ENCODE results near the gene ATP5F1C. TPM values are rescaled to one million over a fixed set of nuclear protein-coding genes. Genes with fewer than 3 reads are reported as not detected.
A peak's percentile ranks its signal among the peaks of the same experiment; 100 is the strongest.

Gene ATP5F1C
- total RNA-seq, 1 experiment from 2014 or later, result 189 TPM

DNA sequence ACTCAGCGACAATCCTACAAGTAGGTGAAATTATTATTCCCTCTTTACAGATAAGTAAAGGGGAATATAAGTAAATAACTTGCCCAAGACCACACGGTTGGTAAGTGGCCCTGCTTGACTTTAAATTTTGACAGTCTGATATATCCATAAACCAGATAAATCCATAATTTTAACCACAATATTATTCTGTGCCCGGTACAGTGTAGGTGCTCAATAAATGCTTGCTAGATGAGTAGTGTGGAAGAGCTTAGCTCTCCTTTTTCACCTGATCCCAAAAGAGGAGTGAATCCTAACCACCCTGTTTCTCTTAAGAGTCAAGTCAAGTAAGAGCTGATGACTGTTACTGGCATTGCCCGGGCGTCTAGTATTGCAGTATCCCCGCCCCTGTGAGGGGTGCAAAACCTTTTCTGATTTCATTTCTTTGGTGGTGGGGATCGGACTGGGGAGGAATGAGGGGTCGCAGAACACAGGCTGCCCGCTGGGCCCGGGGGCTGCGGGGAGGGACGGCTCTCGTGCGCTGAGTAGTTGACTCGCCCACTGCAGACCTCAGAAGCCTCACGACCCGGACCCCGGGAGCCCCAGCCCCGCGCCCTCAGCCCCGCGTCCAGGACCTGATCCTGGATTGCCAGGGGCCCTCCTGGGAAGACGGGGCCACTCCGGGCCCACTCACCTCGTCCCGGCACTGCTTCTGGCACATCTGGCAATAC is 674 bp upstream of the ATP5F1C start:
- POLR2A ChIA-PET, result interaction anchor here (0.6 kb wide), 1 partner anchor 859 kb away, joined by 7 read pairs; no protein-coding TSS in a partner anchor

DNA sequence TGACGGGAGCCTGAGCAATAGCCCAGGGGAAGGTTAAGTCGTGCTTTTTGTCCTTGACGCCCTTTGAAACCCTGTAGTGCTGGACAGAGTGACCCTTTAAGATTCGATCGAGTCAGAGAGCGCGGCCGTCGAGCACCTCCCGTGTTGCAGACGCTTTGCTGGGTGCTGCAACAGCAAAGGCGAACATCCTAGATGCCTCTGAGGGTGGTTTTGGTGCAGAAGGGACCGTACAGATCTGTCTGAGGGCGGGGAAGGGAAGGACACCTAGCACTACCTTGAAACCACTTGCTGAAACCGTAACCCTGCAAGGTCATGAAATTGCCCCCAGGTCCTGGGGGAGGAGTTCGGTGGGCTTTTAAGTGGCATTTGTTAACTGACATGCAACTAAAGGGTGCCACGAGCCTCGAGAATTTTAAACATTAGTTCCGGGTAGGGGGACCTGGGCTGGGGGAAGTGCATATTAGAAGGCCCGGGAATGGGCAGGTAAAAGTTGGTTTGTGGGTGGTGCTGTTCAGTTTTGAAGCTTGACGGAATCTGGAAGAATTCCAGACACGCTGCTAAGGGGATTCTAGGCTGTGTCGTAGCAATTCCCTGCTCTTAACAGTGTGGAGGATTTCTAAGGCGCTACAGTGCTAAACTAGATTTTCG is 786 bp downstream of the ATP5F1C start:
- TF ChIP-seq, protein P1, sequence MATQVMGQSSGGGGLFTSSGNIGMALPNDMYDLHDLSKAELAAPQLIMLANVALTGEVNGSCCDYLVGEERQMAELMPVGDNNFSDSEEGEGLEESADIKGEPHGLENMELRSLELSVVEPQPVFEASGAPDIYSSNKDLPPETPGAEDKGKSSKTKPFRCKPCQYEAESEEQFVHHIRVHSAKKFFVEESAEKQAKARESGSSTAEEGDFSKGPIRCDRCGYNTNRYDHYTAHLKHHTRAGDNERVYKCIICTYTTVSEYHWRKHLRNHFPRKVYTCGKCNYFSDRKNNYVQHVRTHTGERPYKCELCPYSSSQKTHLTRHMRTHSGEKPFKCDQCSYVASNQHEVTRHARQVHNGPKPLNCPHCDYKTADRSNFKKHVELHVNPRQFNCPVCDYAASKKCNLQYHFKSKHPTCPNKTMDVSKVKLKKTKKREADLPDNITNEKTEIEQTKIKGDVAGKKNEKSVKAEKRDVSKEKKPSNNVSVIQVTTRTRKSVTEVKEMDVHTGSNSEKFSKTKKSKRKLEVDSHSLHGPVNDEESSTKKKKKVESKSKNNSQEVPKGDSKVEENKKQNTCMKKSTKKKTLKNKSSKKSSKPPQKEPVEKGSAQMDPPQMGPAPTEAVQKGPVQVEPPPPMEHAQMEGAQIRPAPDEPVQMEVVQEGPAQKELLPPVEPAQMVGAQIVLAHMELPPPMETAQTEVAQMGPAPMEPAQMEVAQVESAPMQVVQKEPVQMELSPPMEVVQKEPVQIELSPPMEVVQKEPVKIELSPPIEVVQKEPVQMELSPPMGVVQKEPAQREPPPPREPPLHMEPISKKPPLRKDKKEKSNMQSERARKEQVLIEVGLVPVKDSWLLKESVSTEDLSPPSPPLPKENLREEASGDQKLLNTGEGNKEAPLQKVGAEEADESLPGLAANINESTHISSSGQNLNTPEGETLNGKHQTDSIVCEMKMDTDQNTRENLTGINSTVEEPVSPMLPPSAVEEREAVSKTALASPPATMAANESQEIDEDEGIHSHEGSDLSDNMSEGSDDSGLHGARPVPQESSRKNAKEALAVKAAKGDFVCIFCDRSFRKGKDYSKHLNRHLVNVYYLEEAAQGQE (IDR thresholded peaks at IDR 0.05; ENCODE audit: insufficient read depth in 1 of 2, low read depth in 2 of 2, low read length in 1 of 2), result no peak
- no peak for TF ChIP-seq SIN3A (IDR thresholded peaks at IDR 0.05; ENCODE audit: borderline replicate concordance, insufficient read depth, low read depth, low read length)
- TF ChIP-seq, protein P2, sequence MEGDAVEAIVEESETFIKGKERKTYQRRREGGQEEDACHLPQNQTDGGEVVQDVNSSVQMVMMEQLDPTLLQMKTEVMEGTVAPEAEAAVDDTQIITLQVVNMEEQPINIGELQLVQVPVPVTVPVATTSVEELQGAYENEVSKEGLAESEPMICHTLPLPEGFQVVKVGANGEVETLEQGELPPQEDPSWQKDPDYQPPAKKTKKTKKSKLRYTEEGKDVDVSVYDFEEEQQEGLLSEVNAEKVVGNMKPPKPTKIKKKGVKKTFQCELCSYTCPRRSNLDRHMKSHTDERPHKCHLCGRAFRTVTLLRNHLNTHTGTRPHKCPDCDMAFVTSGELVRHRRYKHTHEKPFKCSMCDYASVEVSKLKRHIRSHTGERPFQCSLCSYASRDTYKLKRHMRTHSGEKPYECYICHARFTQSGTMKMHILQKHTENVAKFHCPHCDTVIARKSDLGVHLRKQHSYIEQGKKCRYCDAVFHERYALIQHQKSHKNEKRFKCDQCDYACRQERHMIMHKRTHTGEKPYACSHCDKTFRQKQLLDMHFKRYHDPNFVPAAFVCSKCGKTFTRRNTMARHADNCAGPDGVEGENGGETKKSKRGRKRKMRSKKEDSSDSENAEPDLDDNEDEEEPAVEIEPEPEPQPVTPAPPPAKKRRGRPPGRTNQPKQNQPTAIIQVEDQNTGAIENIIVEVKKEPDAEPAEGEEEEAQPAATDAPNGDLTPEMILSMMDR (IDR thresholded peaks at IDR 0.05), result no peak
- no peak for TF ChIP-seq TCF7L2 (IDR thresholded peaks at IDR 0.05; ENCODE audit: low read depth, low read length)
- TF ChIP-seq POLR2AphosphoS5 (IDR thresholded peaks at IDR 0.05; ENCODE audit: low read depth, low read length), result no peak
- H3K4me3 ChIP-seq (ENCODE audit: low read depth in 2 of 2, low read length in 2 of 2), result peak overlapping the region; percentile 90 to 94
- peaks cover 9% of the 10 kb centered on the region for H3K4me1 ChIP-seq (ENCODE audit: control insufficient read depth, insufficient read depth, low read length)
- no peaks in the 10 kb centered on the region for H3K9me3 ChIP-seq (ENCODE audit: control insufficient read depth, insufficient read depth, low read depth, low read length)
- H3K27ac ChIP-seq (ENCODE audit: low read length), result peak overlapping the region; percentile 87
- CTCF ChIA-PET, result no interaction called here
- no peak for DNase-seq (ENCODE audit: low read depth, low spot score)
- intact Hi-C loops (cut with micrococcal nuclease; ENCODE audit: unreplicated experiment) (no loop called here), in situ Hi-C loops (cut with HindIII; ENCODE audit: low pct_unique_long_range_greater_than_20kb, low sequenced_read_pairs) (no loop called here)
- H3K36me3 ChIP-seq (ENCODE audit: control insufficient read depth, insufficient read depth, low read length), result peaks cover 11% of the 10 kb centered on the region; the same call in 1 of the 2 replicates
- no peaks in the 10 kb centered on the region for H3K27me3 ChIP-seq (ENCODE audit: control insufficient read depth, insufficient read depth, low read length)
- no TSS peak for BruUV-seq (replicated peaks)
- POLR2A ChIA-PET, result interaction anchor here (0.7 kb wide), 1 partner anchor 24 kb away, joined by 3 read pairs; no protein-coding TSS in a partner anchor
- ATAC-seq, result no peak

More for the DNA sequence above, 674 bp upstream of the ATP5F1C start:
- Histone ChIP-seq H3K4me3 (ENCODE audit: low read depth in 2 of 2, low read length in 2 of 2) (peak overlapping the region; percentile 90 to 94), H3K27ac (ENCODE audit: low read length) (peak overlapping the region; percentile 86), H3K36me3 (ENCODE audit: control insufficient read depth, insufficient read depth, low read length) (peaks cover 11% of the 10 kb centered on the region), H3K27me3 (ENCODE audit: control insufficient read depth, insufficient read depth, low read length) (no peaks in the 10 kb centered on the region), H3K4me1 (ENCODE audit: control insufficient read depth, insufficient read depth, low read length) (peaks cover 9% of the 10 kb centered on the region), H3K9me3 (ENCODE audit: control insufficient read depth, insufficient read depth, low read depth, low read length) (no peaks in the 10 kb centered on the region)
- TF ChIP-seq POLR2AphosphoS5 (IDR thresholded peaks at IDR 0.05; ENCODE audit: low read depth, low read length) (no peak), SIN3A (IDR thresholded peaks at IDR 0.05; ENCODE audit: borderline replicate concordance, insufficient read depth, low read depth, low read length) (no peak), TCF7L2 (IDR thresholded peaks at IDR 0.05; ENCODE audit: low read depth, low read length) (no peak)
- TF ChIP-seq, protein P2 (IDR thresholded peaks at IDR 0.05), result no peak
- TF ChIP-seq, protein P1 (IDR thresholded peaks at IDR 0.05; ENCODE audit: insufficient read depth in 1 of 2, low read depth in 2 of 2, low read length in 1 of 2), result no peak
- in situ Hi-C loops (cut with HindIII; ENCODE audit: low pct_unique_long_range_greater_than_20kb, low sequenced_read_pairs), result no loop called here
- BruUV-seq (replicated peaks), result TSS peak; percentile 85
- intact Hi-C loops (cut with micrococcal nuclease; ENCODE audit: unreplicated experiment), result no loop called here
- no peak for DNase-seq (ENCODE audit: low read depth, low spot score)
- CTCF ChIA-PET, result no interaction called here
- peak; percentile 37 for ATAC-seq
